ENCODE data around the gene ZNF850.
"Not testable (repeated sequence)": the region's sequence is repeated elsewhere in the genome, so short reads cannot be mapped to it uniquely, and the experiment has no call there.

Gene ZNF850

GRCh38 chr19:36736166-36736565 lies 36.4 kb downstream of the ZNF850 start:
- not testable (repeated sequence) for H2BK5ac ChIP-seq (ENCODE audit: low read depth, low read length, poor library complexity, severe bottlenecking); H2AK5ac ChIP-seq (ENCODE audit: low read length, severe bottlenecking); H2AFZ ChIP-seq (ENCODE audit: low read depth, low read length); H3K36me3 ChIP-seq (ENCODE audit: control insufficient read depth in 1 of 2, insufficient read depth in 2 of 2, low read depth in 1 of 2, low read length in 2 of 2); H2BK15ac ChIP-seq (ENCODE audit: low read depth, poor library complexity, severe bottlenecking); H3K4me3 ChIP-seq (ENCODE audit: insufficient read depth in 1 of 2, low read depth in 1 of 2, low read length in 2 of 2); H3K27ac ChIP-seq (ENCODE audit: low read length, poor library complexity, severe bottlenecking); H2BK120ac ChIP-seq (ENCODE audit: low read depth, low read length); H3K27me3 ChIP-seq (ENCODE audit: control insufficient read depth in 1 of 2, insufficient read depth in 1 of 2, low read length in 2 of 2); H3K79me1 ChIP-seq (replicated peaks; ENCODE audit: low read length, poor library complexity, severe bottlenecking); H3K9ac ChIP-seq (ENCODE audit: low read length); H4K8ac ChIP-seq (ENCODE audit: low read length); H3K23ac ChIP-seq (ENCODE audit: low read length in 2 of 2); H3K4me2 ChIP-seq (ENCODE audit: low read length, poor library complexity, severe bottlenecking); H3K4me1 ChIP-seq (ENCODE audit: control insufficient read depth, insufficient read depth, low read depth, low read length); H2BK12ac ChIP-seq (ENCODE audit: low read length in 2 of 2); H3K18ac ChIP-seq (ENCODE audit: low read depth in 1 of 2, low read length in 2 of 2); H3K14ac ChIP-seq (ENCODE audit: low read length in 2 of 2); H3K4ac ChIP-seq (ENCODE audit: low read depth in 1 of 2, low read length in 2 of 2); H4K91ac ChIP-seq (ENCODE audit: low read length); DNase-seq
- peaks cover 87% of the 10 kb centered on the region for H3K9me3 ChIP-seq (ENCODE audit: control insufficient read depth, low read length)
- WGBS = 91% methylated on average over 8 of the region's 9 CpGs

- H4K8ac ChIP-seq (ENCODE audit: low read length) = no peak overlapping the region
- H2AFZ ChIP-seq (ENCODE audit: low read depth, low read length) = no peak overlapping the region
- H3K23ac ChIP-seq (ENCODE audit: low read length in 2 of 2) = no peak overlapping the region
- no peaks in the 10 kb centered on the region for H3K4me1 ChIP-seq (ENCODE audit: control insufficient read depth, insufficient read depth, low read depth, low read length)
- no peak overlapping the region for H4K91ac ChIP-seq (ENCODE audit: low read length)
- H2BK120ac ChIP-seq (ENCODE audit: low read depth, low read length) = no peak overlapping the region
- H2AK5ac ChIP-seq (ENCODE audit: low read length, severe bottlenecking) = no peak overlapping the region
- no peak overlapping the region for H3K4ac ChIP-seq (ENCODE audit: low read depth in 1 of 2, low read length in 2 of 2)
- H3K79me1 ChIP-seq (replicated peaks; ENCODE audit: low read length, poor library complexity, severe bottlenecking) = peaks cover 2% of the 10 kb centered on the region
- 100% methylated on average over 2 of the region's 10 CpGs for WGBS
- H2BK15ac ChIP-seq (ENCODE audit: low read depth, poor library complexity, severe bottlenecking) = no peak overlapping the region
- no peak overlapping the region for H3K4me2 ChIP-seq (ENCODE audit: low read length, poor library complexity, severe bottlenecking)
- peaks cover 33 to 68% of the 10 kb centered on the region in 2 experiments for H3K36me3 ChIP-seq (ENCODE audit: control insufficient read depth in 1 of 2, insufficient read depth in 2 of 2, low read depth in 1 of 2, low read length in 2 of 2)
- DNase-seq = peak; percentile 36
- H3K27ac ChIP-seq (ENCODE audit: low read length, poor library complexity, severe bottlenecking) = no peak overlapping the region
- no peak overlapping the region for H3K18ac ChIP-seq (ENCODE audit: low read depth in 1 of 2, low read length in 2 of 2)
- H2BK12ac ChIP-seq (ENCODE audit: low read length in 2 of 2) = no peak overlapping the region
- no peak overlapping the region for H2BK5ac ChIP-seq (ENCODE audit: low read depth, low read length, poor library complexity, severe bottlenecking)
- H3K9me3 ChIP-seq (ENCODE audit: control insufficient read depth, low read length) = peaks cover 96% of the 10 kb centered on the region
- H3K14ac ChIP-seq (ENCODE audit: low read length in 2 of 2) = no peak overlapping the region
- peak overlapping the region in 1 of 2 experiments; percentile 62 for H3K4me3 ChIP-seq (ENCODE audit: insufficient read depth in 1 of 2, low read depth in 1 of 2, low read length in 2 of 2)
- H3K9ac ChIP-seq (ENCODE audit: low read length) = no peak overlapping the region
- H3K27me3 ChIP-seq (ENCODE audit: control insufficient read depth in 1 of 2, insufficient read depth in 1 of 2, low read length in 2 of 2) = no peaks in the 10 kb centered on the region
Measured at GRCh38 chr19:36719687-36720556, 52.7 kb downstream of the ZNF850 start.

GRCh38 chr19:36709423-36709822 lies 63.2 kb downstream of the ZNF850 start:
- H3K18ac ChIP-seq (ENCODE audit: low read depth in 1 of 2, low read length in 2 of 2) = no peak overlapping the region
- 100% methylated on average over 2 of the region's 2 CpGs for WGBS
- no peak overlapping the region for H4K91ac ChIP-seq (ENCODE audit: low read length)
- H3K4ac ChIP-seq (ENCODE audit: low read depth in 1 of 2, low read length in 2 of 2) = no peak overlapping the region
- H2AFZ ChIP-seq (ENCODE audit: low read depth, low read length) = no peak overlapping the region
- no peaks in the 10 kb centered on the region for H3K27me3 ChIP-seq (ENCODE audit: control insufficient read depth in 1 of 2, insufficient read depth in 1 of 2, low read length in 2 of 2)
- no peak overlapping the region for H2AK5ac ChIP-seq (ENCODE audit: low read length, severe bottlenecking)
- no peak overlapping the region for H2BK120ac ChIP-seq (ENCODE audit: low read depth, low read length)
- no peak overlapping the region for H3K23ac ChIP-seq (ENCODE audit: low read length in 2 of 2)
- peaks cover 43 to 58% of the 10 kb centered on the region in 2 experiments for H3K36me3 ChIP-seq (ENCODE audit: control insufficient read depth in 1 of 2, insufficient read depth in 2 of 2, low read depth in 1 of 2, low read length in 2 of 2)
- H2BK12ac ChIP-seq (ENCODE audit: low read length in 2 of 2) = no peak overlapping the region
- H3K14ac ChIP-seq (ENCODE audit: low read length in 2 of 2) = no peak overlapping the region
- no peak overlapping the region for H3K9ac ChIP-seq (ENCODE audit: low read length)
- H3K4me3 ChIP-seq (ENCODE audit: insufficient read depth in 1 of 2, low read depth in 1 of 2, low read length in 2 of 2) = peak overlapping the region in 1 of 2 experiments; percentile 33
- no peak overlapping the region for H2BK15ac ChIP-seq (ENCODE audit: low read depth, poor library complexity, severe bottlenecking)
- H3K9me3 ChIP-seq (ENCODE audit: control insufficient read depth, low read length) = peaks cover 100% of the 10 kb centered on the region
- no peak for DNase-seq
- H3K79me1 ChIP-seq (replicated peaks; ENCODE audit: low read length, poor library complexity, severe bottlenecking) = peaks cover 23% of the 10 kb centered on the region
- H3K27ac ChIP-seq (ENCODE audit: low read length, poor library complexity, severe bottlenecking) = no peak overlapping the region
- H2BK5ac ChIP-seq (ENCODE audit: low read depth, low read length, poor library complexity, severe bottlenecking) = no peak overlapping the region
- no peaks in the 10 kb centered on the region for H3K4me1 ChIP-seq (ENCODE audit: control insufficient read depth, insufficient read depth, low read depth, low read length)
- H4K8ac ChIP-seq (ENCODE audit: low read length) = no peak overlapping the region
- H3K4me2 ChIP-seq (ENCODE audit: low read length, poor library complexity, severe bottlenecking) = no peak overlapping the region

GRCh38 chr19:36707134-36707533 lies 65.5 kb downstream of the ZNF850 start:
- Histone ChIP-seq H3K18ac (ENCODE audit: low read depth in 1 of 2, low read length in 2 of 2) (no peak overlapping the region), H3K27ac (ENCODE audit: low read length, poor library complexity, severe bottlenecking) (no peak overlapping the region), H4K91ac (ENCODE audit: low read length) (no peak overlapping the region), H3K36me3 (ENCODE audit: control insufficient read depth in 1 of 2, insufficient read depth in 2 of 2, low read depth in 1 of 2, low read length in 2 of 2) (peaks cover 35 to 43% of the 10 kb centered on the region in 2 experiments), H2BK12ac (ENCODE audit: low read length in 2 of 2) (no peak overlapping the region), H3K23ac (ENCODE audit: low read length in 2 of 2) (no peak overlapping the region), H2BK5ac (ENCODE audit: low read depth, low read length, poor library complexity, severe bottlenecking) (peak overlapping the region; percentile 73), H3K4me2 (ENCODE audit: low read length, poor library complexity, severe bottlenecking) (no peak overlapping the region), H4K8ac (ENCODE audit: low read length) (no peak overlapping the region), H2AFZ (ENCODE audit: low read depth, low read length) (no peak overlapping the region), H3K4me1 (ENCODE audit: control insufficient read depth, insufficient read depth, low read depth, low read length) (no peaks in the 10 kb centered on the region), H3K14ac (ENCODE audit: low read length in 2 of 2) (no peak overlapping the region), H3K79me1 (replicated peaks; ENCODE audit: low read length, poor library complexity, severe bottlenecking) (peaks cover 23% of the 10 kb centered on the region), H3K4ac (ENCODE audit: low read depth in 1 of 2, low read length in 2 of 2) (no peak overlapping the region), H2BK120ac (ENCODE audit: low read depth, low read length) (no peak overlapping the region), H3K27me3 (ENCODE audit: control insufficient read depth in 1 of 2, insufficient read depth in 1 of 2, low read length in 2 of 2) (no peaks in the 10 kb centered on the region), H3K9me3 (ENCODE audit: control insufficient read depth, low read length) (peaks cover 87% of the 10 kb centered on the region), H2AK5ac (ENCODE audit: low read length, severe bottlenecking) (no peak overlapping the region), H2BK15ac (ENCODE audit: low read depth, poor library complexity, severe bottlenecking) (no peak overlapping the region), H3K9ac (ENCODE audit: low read length) (no peak overlapping the region), H3K4me3 (ENCODE audit: insufficient read depth in 1 of 2, low read depth in 1 of 2, low read length in 2 of 2) (peak overlapping the region in 1 of 2 experiments; percentile 24)
- no peak for DNase-seq
- 100% methylated on average over 1 of the region's 2 CpGs for WGBS
